Endothelial cell of umbilical vein (primary cell): ENCODE data around the gene GSG1L. TPM values are rescaled to one million over a fixed set of nuclear protein-coding genes. Genes with fewer than 3 reads are reported as not detected.

ENCODE experiments used
- BruUV-seq: library from RNA; stranded (reverse); fragments of 400-500 nt; replicated peaks from 2 replicates; lab custom pipeline; 2021; lab: Mats Ljungman, UMichigan
- CTCF ChIA-PET: fragments of 300-600, 350-600 bp; sonication (Branson Sonifier 250); formaldehyde crosslinking; loops from one replicate; lab custom pipeline; 2021; ENCODE audit warnings: antibody characterized with exemption, inconsistent platforms; lab: Charles Lee
- POLR2A ChIA-PET: fragments of 300-600, 350-600 bp; sonication (Branson Sonifier 250); formaldehyde crosslinking; loops from one replicate; lab custom pipeline; 2021; ENCODE audit warnings: antibody characterized with exemption, inconsistent platforms; lab: Charles Lee
- DNase-seq: peaks from one replicate; pipeline ENCODE4 v3.0.0-alpha.2; 2011; ENCODE audit warnings: low read depth, low spot score
- FAIRE-seq: peaks from 2 replicates; lab custom pipeline; 2011; peaks lifted over from hg19 to GRCh38; lab: Jason Lieb, UNC
- H2AFZ ChIP-seq: 2 replicates; pipeline ENCODE4 v1.6.0; 2012; ENCODE audit warnings: low read depth, low read length, control low read depth, inconsistent platforms
- H3K27ac ChIP-seq: 2 replicates; pipeline ENCODE4 v1.5.1; 2011; ENCODE audit warnings: low read depth, mild to moderate bottlenecking, control low read depth, low read length, moderate library complexity; ENCODE audit not compliant: insufficient read depth
- H3K27me3 ChIP-seq, 2 experiments: 2 replicates each; pipeline versions ENCODE4 v1.6.0 to v1.6.1; 2011; ENCODE audit warnings: low read length in 2 of 2, mixed read lengths in 1 of 2; ENCODE audit not compliant: control insufficient read depth in 2 of 2, insufficient read depth in 2 of 2
- H3K36me3 ChIP-seq, 2 experiments: 2 replicates in 1 of 2; 3 replicates in 1 of 2; pipeline ENCODE4 v1.5.1; 2011; ENCODE audit warnings: low read length in 2 of 2, mild to moderate bottlenecking in 1 of 2, moderate library complexity in 1 of 2; ENCODE audit not compliant: control insufficient read depth in 2 of 2, insufficient read depth in 2 of 2; ENCODE audit errors: extremely low read depth in 1 of 2
- H3K4me1 ChIP-seq: 3 replicates; pipeline ENCODE4 v1.5.1; 2011; ENCODE audit warnings: mild to moderate bottlenecking, low read length; ENCODE audit not compliant: control insufficient read depth, insufficient read depth; ENCODE audit errors: extremely low read depth
- H3K4me2 ChIP-seq: 2 replicates; pipeline ENCODE4 v1.6.1; 2011; ENCODE audit warnings: low read length, control low read depth, mixed read lengths; ENCODE audit not compliant: insufficient read depth
- H3K4me3 ChIP-seq, 3 experiments: fragments of 200-600 bp in 1 of 3; sonication (generic), shearing (Covaris generic) in 1 of 3; replicated peaks in 1 of 3; 2 replicates each; pipeline ENCODE4 v1.5.1; 2011 to 2016; ENCODE audit warnings: control low read depth in 3 of 3, low read length in 3 of 3, mild to moderate bottlenecking in 2 of 3, inconsistent platforms in 1 of 3, low read depth in 1 of 3, moderate library complexity in 1 of 3; ENCODE audit not compliant: insufficient read depth in 1 of 3
- H3K79me2 ChIP-seq: 2 replicates; pipeline ENCODE4 v1.6.0; 2012; ENCODE audit warnings: low read length, inconsistent platforms; ENCODE audit not compliant: control insufficient read depth, insufficient read depth
- H3K9ac ChIP-seq: replicated peaks from 2 replicates; pipeline ENCODE3; 2011; ENCODE audit warnings: low read length, control low read depth; ENCODE audit not compliant: insufficient read depth; ENCODE audit errors: extremely low read depth
- H3K9me1 ChIP-seq: replicated peaks from 3 replicates; pipeline ENCODE4 v1.6.0; 2011; ENCODE audit warnings: mild to moderate bottlenecking, low read length; ENCODE audit not compliant: control insufficient read depth, insufficient read depth; ENCODE audit errors: extremely low read depth
- H3K9me3 ChIP-seq: replicated peaks from 2 replicates; pipeline ENCODE4 v1.5.1; 2012; ENCODE audit warnings: low read length, inconsistent platforms; ENCODE audit not compliant: control insufficient read depth, insufficient read depth
- H4K20me1 ChIP-seq: replicated peaks from 2 replicates; pipeline ENCODE3; 2011; ENCODE audit warnings: mild to moderate bottlenecking, low read length; ENCODE audit not compliant: control insufficient read depth, insufficient read depth; ENCODE audit errors: extremely low read depth
- EZH2 ChIP-seq: IDR thresholded peaks from 2 replicates; pipeline ENCODE4 v1.6.1; 2012; ENCODE audit warnings: borderline replicate concordance, low read depth, mild to moderate bottlenecking, moderate library complexity, low read length, inconsistent platforms; ENCODE audit not compliant: severe bottlenecking
- FOS ChIP-seq: IDR thresholded peaks from 2 replicates; pipeline ENCODE4 v1.6.1; 2011; ENCODE audit warnings: mild to moderate bottlenecking, low read length, moderate library complexity, borderline replicate concordance; ENCODE audit not compliant: insufficient read depth
- GATA2 ChIP-seq: IDR thresholded peaks from 2 replicates; pipeline ENCODE4 v1.7.0; 2011; ENCODE audit warnings: low read depth, mild to moderate bottlenecking, moderate library complexity, mixed read lengths, low read length; ENCODE audit not compliant: insufficient read length, insufficient read depth
- JUN ChIP-seq: IDR thresholded peaks from 2 replicates; pipeline ENCODE4 v1.6.1; 2011; ENCODE audit warnings: borderline replicate concordance, low read depth; ENCODE audit not compliant: insufficient read length, insufficient read depth
- MAX ChIP-seq: IDR thresholded peaks from 2 replicates; pipeline ENCODE4 v1.6.1; 2011; ENCODE audit not compliant: insufficient read depth, insufficient read length
- MYC ChIP-seq: IDR thresholded peaks from one replicate; pipeline ENCODE4 v1.6.1; 2011; ENCODE audit warnings: mild to moderate bottlenecking, low read depth, low read length
- POLR2A ChIP-seq: IDR thresholded peaks from 2 replicates; pipeline ENCODE4 v1.6.1; 2012; ENCODE audit warnings: low read depth, mild to moderate bottlenecking, control low read depth, low read length
- POLR2AphosphoS5 ChIP-seq: IDR thresholded peaks from 2 replicates; pipeline ENCODE4 v1.6.1; 2012; ENCODE audit warnings: low read depth, mild to moderate bottlenecking, control low read depth, low read length, moderate library complexity; ENCODE audit not compliant: insufficient read depth
- dilution Hi-C: fragments of 300-500 bp; cut with MboI; formaldehyde crosslinking; loops from one replicate; pipeline ENCODE4 v1.15.0; 2019; ENCODE audit warnings: low sequenced_read_pairs; ENCODE audit not compliant: extremely low pct_ligation_motif_present
- intact Hi-C: fragments of 100-400 bp; cut with micrococcal nuclease; formaldehyde crosslinking; loops from one replicate; pipeline ENCODE4 v1.10.0; 2022
- polyA plus RNA-seq, 4 experiments: library from polyadenylated mRNA; depleted of rRNA in 3 of 4; stranded (reverse) in 3 of 4; unstranded in 1 of 4; fragments of >200 nt; gene quantifications; 2 replicates each; pipeline versions ENCODE4 v1.2.1 to v1.2.3, GENCODE V29; 2011 to 2012; ENCODE audit warnings: missing spikeins in 1 of 4
- total RNA-seq: library from RNA; stranded (reverse); gene quantifications from 2 replicates; pipeline ENCODE4 v1.2.3, GENCODE V29; 2021
- TF ChIP-seq, protein P1 (sequence below), 2 donors: IDR thresholded peaks; 1 replicate in 1 of 2; 2 replicates in 1 of 2; pipeline ENCODE4 v1.5.1; 2011; ENCODE audit warnings: low read length in 2 of 2, mild to moderate bottlenecking in 2 of 2, moderate library complexity in 2 of 2, control low read depth in 1 of 2, inconsistent platforms in 1 of 2, low read depth in 1 of 2; ENCODE audit not compliant: insufficient read depth in 1 of 2; ENCODE audit errors: extremely low read depth in 1 of 2

Gene GSG1L
- total and polyA plus RNA-seq, 2 donors (not counting 3 experiments of a cell fraction or from before 2014, with no cell fraction given): 0.06 TPM; not detected in 1

GRCh38 chr16:28105297-28105696 lies 41.8 kb upstream of the GSG1L start:
- Histone ChIP-seq H3K27me3 (no peaks in the 10 kb centered on the region), H4K20me1 (no peaks in the 10 kb centered on the region), H3K79me2 (peaks cover 3% of the 10 kb centered on the region), H3K27ac (no peak overlapping the region), H3K4me3 (no peak overlapping the region), H3K9ac (no peak overlapping the region), H2AFZ (no peak overlapping the region), H3K4me2 (no peak overlapping the region), H3K9me3 (no peaks in the 10 kb centered on the region), H3K9me1 (no peaks in the 10 kb centered on the region), H3K36me3 (peaks cover 26 to 73% of the 10 kb centered on the region in 2 experiments), H3K4me1 (no peaks in the 10 kb centered on the region)
- CTCF ChIA-PET: no interaction called here
- TF ChIP-seq EZH2 (no peak), MYC (no peak), MAX (no peak), JUN (no peak), GATA2 (no peak), POLR2A (no peak), FOS (no peak), POLR2AphosphoS5 (no peak)
- TF ChIP-seq, protein P1, sequence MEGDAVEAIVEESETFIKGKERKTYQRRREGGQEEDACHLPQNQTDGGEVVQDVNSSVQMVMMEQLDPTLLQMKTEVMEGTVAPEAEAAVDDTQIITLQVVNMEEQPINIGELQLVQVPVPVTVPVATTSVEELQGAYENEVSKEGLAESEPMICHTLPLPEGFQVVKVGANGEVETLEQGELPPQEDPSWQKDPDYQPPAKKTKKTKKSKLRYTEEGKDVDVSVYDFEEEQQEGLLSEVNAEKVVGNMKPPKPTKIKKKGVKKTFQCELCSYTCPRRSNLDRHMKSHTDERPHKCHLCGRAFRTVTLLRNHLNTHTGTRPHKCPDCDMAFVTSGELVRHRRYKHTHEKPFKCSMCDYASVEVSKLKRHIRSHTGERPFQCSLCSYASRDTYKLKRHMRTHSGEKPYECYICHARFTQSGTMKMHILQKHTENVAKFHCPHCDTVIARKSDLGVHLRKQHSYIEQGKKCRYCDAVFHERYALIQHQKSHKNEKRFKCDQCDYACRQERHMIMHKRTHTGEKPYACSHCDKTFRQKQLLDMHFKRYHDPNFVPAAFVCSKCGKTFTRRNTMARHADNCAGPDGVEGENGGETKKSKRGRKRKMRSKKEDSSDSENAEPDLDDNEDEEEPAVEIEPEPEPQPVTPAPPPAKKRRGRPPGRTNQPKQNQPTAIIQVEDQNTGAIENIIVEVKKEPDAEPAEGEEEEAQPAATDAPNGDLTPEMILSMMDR (IDR thresholded peaks at IDR 0.05; ENCODE audit: extremely low read depth in 1 of 2, insufficient read depth in 1 of 2, low read depth in 1 of 2, low read length in 2 of 2): no peak
- DNase-seq: no peak
- dilution Hi-C loops (no loop called here), intact Hi-C loops (no loop called here)
- BruUV-seq: no TSS peak
- FAIRE-seq: no peak
- POLR2A ChIA-PET: no interaction called here
